A204.1 (cell line): ENCODE data around the gene IQGAP2.
"Not testable (repeated sequence)": the region's sequence is repeated elsewhere in the genome, so short reads cannot be mapped to it uniquely, and the experiment has no call there.

Experiments
- FAIRE-seq: peaks from 2 replicates; lab custom pipeline; 2012; peaks lifted over from hg19 to GRCh38; lab: Jason Lieb, UNC

Gene IQGAP2

GRCh38 chr5:76542887-76543690 is 140.0 kb downstream of the IQGAP2 start:
- FAIRE-seq: no peak

GRCh38 chr5:76544268-76544926 is 141.3 kb downstream of the IQGAP2 start:
- FAIRE-seq: no peak

- no peak for FAIRE-seq
Measured at GRCh38 chr5:76545184-76545583, 142.1 kb downstream of the IQGAP2 start.

- no peak for FAIRE-seq
Measured at GRCh38 chr5:76546497-76547102, 143.5 kb downstream of the IQGAP2 start.

GRCh38 chr5:76547242-76547890 is 144.3 kb downstream of the IQGAP2 start:
- FAIRE-seq: no peak

GRCh38 chr5:76547891-76548524 is 144.9 kb downstream of the IQGAP2 start:
- no peak for FAIRE-seq

- FAIRE-seq: no peak
Measured at GRCh38 chr5:76548525-76549229, 145.6 kb downstream of the IQGAP2 start.

- FAIRE-seq: not testable (repeated sequence)
Measured at GRCh38 chr5:76550881-76551280, 147.8 kb downstream of the IQGAP2 start.

- FAIRE-seq: no peak
Measured at GRCh38 chr5:76552546-76552945, 149.5 kb downstream of the IQGAP2 start.

- FAIRE-seq: no peak
Measured at GRCh38 chr5:76553251-76553650, 150.2 kb downstream of the IQGAP2 start.

GRCh38 chr5:76555114-76555513 is 152.0 kb downstream of the IQGAP2 start:
- no peak for FAIRE-seq

GRCh38 chr5:76555717-76556116 is 152.6 kb downstream of the IQGAP2 start:
- FAIRE-seq: no peak

- no peak for FAIRE-seq
Measured at GRCh38 chr5:76556511-76557221, 153.6 kb downstream of the IQGAP2 start.

- no peak for FAIRE-seq
Measured at GRCh38 chr5:76560952-76561891, 158.1 kb downstream of the IQGAP2 start.

GRCh38 chr5:76561959-76562358 is 158.9 kb downstream of the IQGAP2 start:
- FAIRE-seq: no peak

GRCh38 chr5:76565009-76565408 is 161.9 kb downstream of the IQGAP2 start:
- FAIRE-seq: no peak

- FAIRE-seq: no peak
Measured at GRCh38 chr5:76570153-76570552, 167.1 kb downstream of the IQGAP2 start.

- FAIRE-seq: no peak
Measured at GRCh38 chr5:76571559-76571958, 168.5 kb downstream of the IQGAP2 start.

GRCh38 chr5:76576450-76576849 is 173.4 kb downstream of the IQGAP2 start:
- FAIRE-seq: no peak

- no peak for FAIRE-seq
Measured at GRCh38 chr5:76576996-76577395, 173.9 kb downstream of the IQGAP2 start.
